ENCODE measurements around the gene FGD6.
"Not testable (repeated sequence)": the region's sequence is repeated elsewhere in the genome, so short reads cannot be mapped to it uniquely, and the experiment has no call there.

Gene FGD6

GRCh38 chr12:95118138-95118787 is 99.0 kb downstream of the FGD6 start:
- DNase-seq: no peak

GRCh38 chr12:95117178-95117599 is 100.1 kb downstream of the FGD6 start:
- DNase-seq: peak; percentile 53

DNA sequence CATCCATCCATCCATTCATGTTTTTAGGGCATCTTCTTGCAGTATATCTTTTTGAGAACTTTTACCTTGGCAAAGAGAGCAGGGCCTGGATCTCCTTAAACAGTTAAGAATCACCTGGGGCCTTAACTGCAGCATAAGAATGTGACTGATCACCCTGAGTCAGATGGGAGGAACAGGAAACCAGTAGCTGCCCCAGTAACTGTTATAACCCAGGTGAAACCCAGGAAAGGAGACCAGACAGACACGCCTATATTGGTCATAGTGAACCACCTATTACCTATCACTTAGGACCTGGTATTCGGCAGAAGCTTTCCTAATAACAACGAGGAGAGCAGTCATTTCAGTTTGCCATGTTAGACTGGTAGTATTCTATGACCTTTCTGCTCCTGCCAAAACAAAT is 100.5 kb downstream of the FGD6 start:
- no peak for DNase-seq

DNA sequence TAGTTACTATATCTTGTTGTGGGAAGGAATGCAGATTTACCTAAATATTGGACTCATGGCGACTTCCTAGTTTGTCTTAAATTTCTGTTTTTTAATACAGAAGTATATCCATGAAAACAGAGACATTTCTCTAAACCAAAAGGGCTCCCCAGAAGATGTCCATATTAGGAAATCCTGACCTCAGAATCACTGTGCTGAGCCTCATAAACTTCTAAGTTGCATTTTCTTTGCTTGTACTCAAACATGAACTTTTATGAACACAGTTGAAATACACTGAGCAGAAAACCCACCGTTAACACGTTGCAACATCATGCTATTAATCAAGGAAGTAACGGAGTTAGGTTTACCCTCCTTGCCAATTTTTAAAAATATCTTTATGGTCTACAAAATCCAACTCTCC is 100.9 kb downstream of the FGD6 start:
- no peak for DNase-seq

GRCh38 chr12:95115641-95116040 is 101.6 kb downstream of the FGD6 start:
- no peak for DNase-seq

- no peak for DNase-seq
Measured at GRCh38 chr12:95114766-95115405, 102.4 kb downstream of the FGD6 start.

DNA sequence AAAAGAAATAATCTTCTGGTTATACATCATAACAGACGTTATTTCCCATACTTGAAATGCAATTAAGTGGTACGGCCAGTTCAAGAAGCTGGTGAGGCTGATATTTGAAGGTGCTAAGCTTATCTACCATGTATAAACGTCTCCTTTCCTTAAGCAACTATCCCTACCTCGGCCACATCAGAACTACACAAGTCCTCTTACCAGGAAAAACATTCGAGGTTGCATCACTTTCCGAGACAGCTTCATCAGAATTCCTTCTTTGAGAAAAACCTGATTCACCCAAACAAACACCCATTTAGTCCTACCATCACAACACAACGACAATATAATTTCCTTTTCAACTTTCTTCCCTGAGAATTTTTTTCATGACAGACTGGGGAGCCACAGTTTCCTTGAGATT is 109.9 kb downstream of the FGD6 start:
- no peak for DNase-seq

DNA sequence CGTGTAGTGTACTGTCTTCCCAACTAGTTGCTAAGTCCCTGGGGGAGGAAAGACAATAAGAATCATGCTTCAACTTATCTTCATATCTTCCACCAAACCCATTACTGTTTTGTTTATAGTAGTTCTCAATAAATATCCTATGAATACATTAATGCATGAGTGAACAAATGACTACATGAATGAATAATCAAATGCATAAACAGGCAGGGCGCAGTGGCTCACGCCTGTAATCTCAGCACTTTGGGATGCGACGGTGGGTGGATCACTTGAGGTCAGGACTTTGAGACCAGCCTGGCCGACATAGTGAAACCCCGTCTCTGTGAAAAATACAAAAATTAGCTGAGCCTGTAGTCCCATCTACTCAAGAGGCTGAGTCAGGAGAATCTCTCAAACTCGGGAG is 111.7 kb downstream of the FGD6 start:
- no peak for DNase-seq

- no peak for DNase-seq
Measured at GRCh38 chr12:95104919-95105452, 112.3 kb downstream of the FGD6 start.

DNA sequence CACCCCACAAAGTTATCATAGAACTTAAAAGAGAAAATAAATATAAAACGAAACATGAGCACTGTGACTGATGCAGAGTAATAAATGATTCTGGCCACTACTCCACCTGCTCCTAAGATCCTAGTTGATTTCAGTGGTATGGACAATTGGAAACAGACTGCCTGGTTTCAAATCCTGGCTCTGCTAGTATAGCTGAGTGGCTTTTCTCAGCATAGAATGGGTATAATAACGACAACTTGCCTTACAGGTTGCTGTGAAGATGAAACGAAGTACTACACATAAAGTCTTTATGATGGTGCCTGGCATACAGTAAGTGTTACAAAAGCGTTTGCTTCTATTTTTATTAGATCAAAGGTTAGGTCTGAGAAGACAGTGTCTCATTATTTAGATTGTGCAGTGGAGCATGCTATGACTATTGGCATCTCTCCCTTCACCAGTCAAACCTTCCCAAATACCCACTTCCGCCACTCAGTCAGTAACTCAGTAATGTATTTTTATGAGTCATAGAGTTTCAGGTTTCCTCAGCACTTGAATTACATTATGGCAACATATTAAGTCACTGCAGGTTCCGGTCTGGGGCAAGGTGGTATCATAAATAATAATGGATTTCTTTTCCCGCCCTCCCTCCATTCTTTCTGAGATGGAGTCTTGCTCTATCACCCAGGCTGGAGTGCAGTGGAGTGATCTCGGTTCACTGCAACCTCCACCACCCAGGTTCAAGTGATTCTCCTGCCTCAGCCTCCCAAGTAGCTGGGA is 114.2 kb downstream of the FGD6 start:
- DNase-seq: no peak

GRCh38 chr12:95101957-95102356 is 115.3 kb downstream of the FGD6 start:
- not testable (repeated sequence) for DNase-seq

GRCh38 chr12:95100264-95101190 is 116.7 kb downstream of the FGD6 start:
- no peak for DNase-seq

DNA sequence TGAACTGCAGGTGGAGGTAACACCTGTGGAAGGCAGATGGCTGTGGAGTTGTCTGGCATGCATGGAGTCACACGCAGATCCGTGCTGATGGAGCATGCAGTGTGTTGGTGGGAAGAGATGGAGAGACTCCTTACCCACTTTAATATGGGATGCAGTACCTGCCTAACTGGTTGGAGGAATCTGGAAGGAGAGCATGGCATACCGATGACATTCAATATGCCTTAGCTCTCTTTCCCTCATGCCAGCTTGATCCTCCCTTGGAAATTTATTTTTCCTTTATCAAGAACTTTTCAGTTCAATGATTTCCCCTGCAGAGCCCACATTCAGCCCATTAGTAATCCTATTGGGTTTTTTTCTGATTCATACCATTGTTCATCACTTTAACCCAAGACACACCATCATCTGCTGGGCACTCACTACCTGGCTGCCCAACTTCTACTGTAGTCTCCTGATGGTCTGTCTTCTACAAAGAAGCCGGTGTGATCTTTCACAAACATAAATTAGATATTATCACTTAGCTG is 117.9 kb downstream of the FGD6 start:
- no peak for DNase-seq

GRCh38 chr12:95096852-95097251 is 120.4 kb downstream of the FGD6 start:
- DNase-seq: no peak

DNA sequence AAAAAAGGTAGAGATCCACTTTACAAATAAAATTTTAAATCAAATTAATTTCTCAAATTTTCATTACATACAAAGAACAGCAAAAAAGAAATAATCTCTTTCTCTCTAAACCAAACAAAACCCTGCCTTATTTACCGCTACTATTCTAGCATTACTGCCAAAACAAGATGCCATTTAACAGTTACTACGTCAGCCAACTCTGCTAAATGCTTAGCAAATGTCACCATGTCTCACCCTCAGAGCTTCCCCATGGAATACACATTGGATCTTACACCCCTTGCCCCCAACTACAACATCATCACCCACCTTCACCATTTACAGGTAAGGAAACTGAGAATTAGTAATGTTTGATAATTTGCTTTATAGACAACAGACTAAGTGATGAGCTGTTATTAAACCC is 120.9 kb downstream of the FGD6 start:
- DNase-seq: no peak

GRCh38 chr12:95095866-95096265 is 121.4 kb downstream of the FGD6 start:
- DNase-seq: not testable (repeated sequence)

- DNase-seq: no peak
Measured at GRCh38 chr12:95089462-95089861, 127.8 kb downstream of the FGD6 start.

DNA sequence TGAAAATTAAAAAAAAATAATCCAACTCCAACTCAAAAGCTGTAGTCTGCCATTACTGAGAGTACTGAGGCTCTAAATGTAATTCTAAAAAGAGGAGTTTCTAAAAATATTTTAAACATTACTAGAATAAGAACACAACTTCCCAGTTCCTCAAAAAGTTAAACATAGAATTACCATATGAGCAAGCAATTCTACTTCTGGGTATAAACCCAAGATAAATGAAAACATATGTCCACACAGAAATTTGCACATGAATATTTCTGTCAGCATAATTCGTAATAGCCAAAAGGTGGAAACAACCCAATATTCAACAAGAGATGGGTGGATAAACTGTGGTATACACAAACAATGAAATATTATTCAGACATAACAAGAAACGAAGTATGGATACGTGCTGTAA is 128.9 kb downstream of the FGD6 start:
- DNase-seq: no peak

- DNase-seq: no peak
Measured at GRCh38 chr12:95085612-95086011, 131.7 kb downstream of the FGD6 start.

GRCh38 chr12:95083938-95084337 is 133.3 kb downstream of the FGD6 start:
- peak; percentile 35 for DNase-seq

GRCh38 chr12:95083471-95083870 is 133.8 kb downstream of the FGD6 start:
- no peak for DNase-seq

DNA sequence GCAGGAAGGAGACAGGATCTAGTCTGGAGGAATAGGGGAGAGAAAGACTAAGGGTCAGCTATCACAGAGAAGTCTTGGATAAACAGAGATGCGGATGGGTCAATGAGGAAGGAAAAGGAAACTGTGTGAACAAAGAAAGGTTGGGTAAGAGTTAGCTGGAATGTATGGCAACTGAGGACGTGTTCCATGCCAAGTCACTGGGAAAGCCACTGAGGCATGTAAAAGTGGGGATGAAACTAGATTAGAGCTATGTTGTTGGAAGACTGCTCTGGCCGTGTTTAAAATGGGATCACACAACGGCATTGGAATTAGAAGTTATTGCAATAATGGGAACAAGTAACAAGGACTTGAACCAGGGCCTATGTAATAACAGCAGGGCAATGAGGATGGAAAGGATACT is 139.9 kb downstream of the FGD6 start:
- no peak for DNase-seq

All from femur (tissue), 1 donor.